AG10803 (cell line): ENCODE results near the gene ART3.
"Not testable (repeated sequence)": the region's sequence is repeated elsewhere in the genome, so short reads cannot be mapped to it uniquely, and the experiment has no call there.

Experiments used
- DNase-seq: peaks from one replicate; pipeline ENCODE4 v3.0.0; 2010; ENCODE audit warnings: low read depth
- H3K4me3 ChIP-seq: 2 replicates; pipeline ENCODE4 v1.5.1; 2011; ENCODE audit warnings: mild to moderate bottlenecking, low read length, control low read depth
- CTCF ChIP-seq: conservative IDR thresholded peaks from 2 replicates; pipeline ENCODE4 v1.5.1; 2011; ENCODE audit warnings: mild to moderate bottlenecking, low read length, control low read depth, inconsistent platforms

ART3 gene

GRCh38 chr4:76074468-76074867, at the start of gene ART3:
ART3 (plus strand) TSS chr4:76074709; CDS start chr4:76075890, 1,181 bp downstream.
- DNase-seq: no peak
- H3K4me3 ChIP-seq: no peak within 1 kb of the TSS
- TF ChIP-seq CTCF: no peak

GRCh38 chr4:76028350-76028765, 46.2 kb upstream of the ART3 start:
- no peak overlapping the region for H3K4me3 ChIP-seq

GRCh38 chr4:76029300-76029699, 45.2 kb upstream of the ART3 start:
- TF ChIP-seq CTCF: no peak
- no peak for DNase-seq
- no peak overlapping the region for H3K4me3 ChIP-seq

More at GRCh38 chr4:76028350-76028765, 46.2 kb upstream of the ART3 start:
- no peak for DNase-seq
- no peak for TF ChIP-seq CTCF

GRCh38 chr4:76035141-76035540, 39.4 kb upstream of the ART3 start:
- TF ChIP-seq CTCF: no peak
- DNase-seq: no peak
- H3K4me3 ChIP-seq: no peak overlapping the region

- no peak for DNase-seq
- TF ChIP-seq CTCF: no peak
- H3K4me3 ChIP-seq: no peak within 1 kb of the TSS
Measured at GRCh38 chr4:76035799-76036380, 38.6 kb upstream of the ART3 start, which contains the start of gene CXCL11. CXCL11 (minus strand) TSS chr4:76036070; CDS start chr4:76035987, 83 bp downstream.

GRCh38 chr4:76036855-76037254, 37.7 kb upstream of the ART3 start:
- DNase-seq: no peak
- no peak overlapping the region for H3K4me3 ChIP-seq
- no peak for TF ChIP-seq CTCF

- H3K4me3 ChIP-seq: not testable (repeated sequence)
Measured at GRCh38 chr4:76042241-76042998, 32.1 kb upstream of the ART3 start.

GRCh38 chr4:76043306-76043705, 31.2 kb upstream of the ART3 start:
- not testable (repeated sequence) for DNase-seq, H3K4me3 ChIP-seq

More at GRCh38 chr4:76042241-76042998, 32.1 kb upstream of the ART3 start:
- not testable (repeated sequence) for DNase-seq

GRCh38 chr4:76044686-76045085, 29.8 kb upstream of the ART3 start:
- not testable (repeated sequence) for H3K4me3 ChIP-seq, DNase-seq

GRCh38 chr4:76049860-76050416, 24.6 kb upstream of the ART3 start:
- DNase-seq, H3K4me3 ChIP-seq: not testable (repeated sequence)

- not testable (repeated sequence) for DNase-seq, H3K4me3 ChIP-seq
Measured at GRCh38 chr4:76050560-76051050, 23.9 kb upstream of the ART3 start.
